Activated CD4-positive, CD25-positive, alpha-beta regulatory T cell treated with anti-CD3 and anti-CD28 coated beads, Interleukin-2, amount 50 U/mL, for 16 hours (primary cell): ENCODE measurements around the gene MYMX.

Experiments
- DNase-seq: peaks from one replicate; pipeline ENCODE4 v3.0.0-alpha.2; 2020; ENCODE audit warnings: low read depth, low spot score

The MYMX gene

GRCh38 chr6:44264154-44265006 lies 47.7 kb downstream of the MYMX start:
- no peak for DNase-seq

- peak; percentile 92 for DNase-seq
Measured at GRCh38 chr6:44265007-44265721, 48.4 kb downstream of the MYMX start, which contains the start of gene NFKBIE. NFKBIE (minus strand) TSS chr6:44265551; CDS start chr6:44265346, 205 bp downstream.

GRCh38 chr6:44265722-44266233 lies 49.1 kb downstream of the MYMX start:
- DNase-seq, result no peak

GRCh38 chr6:44266347-44266746 lies 49.6 kb downstream of the MYMX start:
- DNase-seq, result no peak

GRCh38 chr6:44267252-44267651 lies 50.5 kb downstream of the MYMX start:
- DNase-seq, result no peak
